SK-N-MC (cell line): ENCODE data around the gene TREML2.

Experiments
- EZH2 ChIP-seq: fragments of 200-600 bp; sonication (generic); IDR thresholded peaks from one replicate; pipeline ENCODE4 v1.6.1; 2017; ENCODE audit warnings: antibody characterized with exemption
- FOXP2 ChIP-seq: optimal IDR thresholded peaks from 2 replicates; pipeline ENCODE3; 2011; ENCODE audit warnings: mild to moderate bottlenecking, moderate library complexity; ENCODE audit not compliant: insufficient read depth; ENCODE audit errors: extremely low read length, control extremely low read depth
- POLR2AphosphoS5 ChIP-seq: IDR thresholded peaks from 2 replicates; pipeline ENCODE4 v1.6.1; 2012; ENCODE audit warnings: mild to moderate bottlenecking, low read depth, low read length, borderline replicate concordance

- TF ChIP-seq POLR2AphosphoS5 (no peak), EZH2 (no peak), FOXP2 (no peak)
Measured at GRCh38 chr6:41216616-41217015, 15.7 kb upstream of the TREML2 start.
